DMS153 treated with DMSO at 0.1 percent for 48 hours (cell line): ENCODE data around the gene SEMA4D.

Experiments
- DNase-seq: peaks from one replicate; lab custom pipeline; 2025; ENCODE audit not compliant: unreplicated experiment; lab: John Stamatoyannopoulos, UW

The SEMA4D gene

GRCh38 chr9:89431930-89432725 is 65.8 kb downstream of the SEMA4D start:
- DNase-seq = no peak

GRCh38 chr9:89430995-89431394 is 66.9 kb downstream of the SEMA4D start:
- DNase-seq = no peak

GRCh38 chr9:89428901-89429890 is 68.7 kb downstream of the SEMA4D start:
- no peak for DNase-seq

- DNase-seq = no peak
Observed at GRCh38 chr9:89428222-89428761, 69.6 kb downstream of the SEMA4D start.

- DNase-seq = no peak
Observed at GRCh38 chr9:89427621-89428221, 70.2 kb downstream of the SEMA4D start.

GRCh38 chr9:89426384-89426961 is 71.4 kb downstream of the SEMA4D start:
- DNase-seq = no peak

- no peak for DNase-seq
Observed at GRCh38 chr9:89425921-89426383, 72.0 kb downstream of the SEMA4D start.

GRCh38 chr9:89425024-89425805 is 72.7 kb downstream of the SEMA4D start:
- DNase-seq = no peak

- DNase-seq = no peak
Observed at GRCh38 chr9:89422151-89422975, 75.5 kb downstream of the SEMA4D start.

GRCh38 chr9:89421595-89421994 is 76.3 kb downstream of the SEMA4D start:
- no peak for DNase-seq

- DNase-seq = no peak
Observed at GRCh38 chr9:89420397-89421178, 77.3 kb downstream of the SEMA4D start.

- no peak for DNase-seq
Observed at GRCh38 chr9:89419978-89420394, 77.9 kb downstream of the SEMA4D start.

- no peak for DNase-seq
Observed at GRCh38 chr9:89418882-89419640, 78.9 kb downstream of the SEMA4D start.

GRCh38 chr9:89418474-89418845 is 79.5 kb downstream of the SEMA4D start:
- no peak for DNase-seq

GRCh38 chr9:89417832-89418473 is 80.0 kb downstream of the SEMA4D start:
- no peak for DNase-seq

GRCh38 chr9:89414670-89415324 is 83.1 kb downstream of the SEMA4D start:
- no peak for DNase-seq
